IPS-20b (cell line): ENCODE results near the gene SERGEF.

Experiments
- H3K27ac ChIP-seq: one replicate; pipeline ENCODE4 v1.5.1; 2013; ENCODE audit warnings: low read length
- H3K27me3 ChIP-seq: 2 replicates; pipeline ENCODE4 v1.6.1; 2013; ENCODE audit warnings: mild to moderate bottlenecking, low read length, inconsistent platforms; ENCODE audit not compliant: insufficient read depth
- H3K36me3 ChIP-seq: 2 replicates; pipeline ENCODE4 v1.6.1; 2013; ENCODE audit warnings: low read depth, mild to moderate bottlenecking, inconsistent platforms, low read length, moderate library complexity; ENCODE audit not compliant: insufficient read depth
- H3K4me1 ChIP-seq: 2 replicates; pipeline ENCODE4 v1.6.1; 2013; ENCODE audit warnings: mild to moderate bottlenecking, control low read depth, inconsistent platforms, low read length, moderate library complexity; ENCODE audit not compliant: insufficient read depth
- H3K4me3 ChIP-seq: 2 replicates; pipeline ENCODE4 v1.5.1; 2013; ENCODE audit warnings: mild to moderate bottlenecking, low read length, inconsistent platforms
- H3K9ac ChIP-seq: 2 replicates; pipeline ENCODE4 v1.6.1; 2013; ENCODE audit warnings: low read depth, mild to moderate bottlenecking, inconsistent platforms, low read length, moderate library complexity
- H3K9me3 ChIP-seq: 2 replicates; pipeline ENCODE4 v1.6.1; 2013; ENCODE audit warnings: mild to moderate bottlenecking, low read depth, low read length, inconsistent platforms; ENCODE audit not compliant: insufficient read depth

Gene SERGEF

DNA sequence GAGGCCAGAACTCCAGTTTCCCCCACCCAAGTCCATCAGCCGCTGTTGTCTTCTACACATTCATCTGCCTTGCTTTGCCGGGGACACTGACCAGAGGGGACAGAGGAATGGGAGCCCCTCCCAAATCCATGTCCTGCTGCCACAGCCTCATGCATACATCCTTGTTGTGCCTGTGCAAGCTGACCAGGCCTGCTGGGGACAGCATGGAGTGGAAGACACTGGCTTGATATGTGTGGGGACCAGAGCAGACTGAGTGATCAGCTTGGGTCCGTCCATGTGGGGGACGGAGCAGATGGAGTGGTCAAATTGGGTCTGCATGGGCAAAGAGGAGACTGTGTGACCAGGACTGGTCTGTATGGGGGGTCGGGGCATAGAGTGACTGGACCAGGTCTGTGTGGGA lies 234.5 kb downstream of the SERGEF start:
- H3K4me3 ChIP-seq = no peak overlapping the region
- no peaks in the 10 kb centered on the region for H3K4me1 ChIP-seq
- H3K9ac ChIP-seq = no peak overlapping the region
- no peaks in the 10 kb centered on the region for H3K9me3 ChIP-seq
- H3K36me3 ChIP-seq = no peaks in the 10 kb centered on the region
- no peaks in the 10 kb centered on the region for H3K27me3 ChIP-seq
- H3K27ac ChIP-seq = no peak overlapping the region

DNA sequence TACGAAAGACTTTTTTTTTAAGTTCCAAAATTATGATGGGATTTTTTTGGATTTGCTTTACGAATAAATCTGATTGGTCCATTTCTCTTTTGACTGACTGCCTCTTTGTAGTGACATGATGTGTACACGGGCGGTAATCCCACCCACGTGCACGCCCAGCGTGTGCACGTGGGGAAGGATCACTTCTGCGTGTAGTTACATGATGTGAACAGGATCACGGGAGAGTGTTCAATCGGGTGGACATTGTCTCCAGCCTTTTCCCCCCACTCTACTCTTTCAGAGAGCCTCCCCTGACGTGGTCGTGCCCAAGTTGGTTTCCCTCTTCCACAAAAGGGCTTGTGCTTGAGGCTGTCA lies 235.1 kb downstream of the SERGEF start:
- H3K27me3 ChIP-seq = no peaks in the 10 kb centered on the region
- no peak overlapping the region for H3K9ac ChIP-seq
- no peak overlapping the region for H3K4me3 ChIP-seq
- no peaks in the 10 kb centered on the region for H3K4me1 ChIP-seq
- no peak overlapping the region for H3K27ac ChIP-seq
- H3K36me3 ChIP-seq = no peaks in the 10 kb centered on the region
- H3K9me3 ChIP-seq = no peaks in the 10 kb centered on the region

GRCh38 chr11:17777086-17777737 lies 235.6 kb downstream of the SERGEF start:
- H3K4me1 ChIP-seq = no peaks in the 10 kb centered on the region
- H3K36me3 ChIP-seq = no peaks in the 10 kb centered on the region
- H3K27ac ChIP-seq = no peak overlapping the region
- H3K9me3 ChIP-seq = no peaks in the 10 kb centered on the region
- H3K27me3 ChIP-seq = no peaks in the 10 kb centered on the region
- no peak overlapping the region for H3K4me3 ChIP-seq
- H3K9ac ChIP-seq = no peak overlapping the region

DNA sequence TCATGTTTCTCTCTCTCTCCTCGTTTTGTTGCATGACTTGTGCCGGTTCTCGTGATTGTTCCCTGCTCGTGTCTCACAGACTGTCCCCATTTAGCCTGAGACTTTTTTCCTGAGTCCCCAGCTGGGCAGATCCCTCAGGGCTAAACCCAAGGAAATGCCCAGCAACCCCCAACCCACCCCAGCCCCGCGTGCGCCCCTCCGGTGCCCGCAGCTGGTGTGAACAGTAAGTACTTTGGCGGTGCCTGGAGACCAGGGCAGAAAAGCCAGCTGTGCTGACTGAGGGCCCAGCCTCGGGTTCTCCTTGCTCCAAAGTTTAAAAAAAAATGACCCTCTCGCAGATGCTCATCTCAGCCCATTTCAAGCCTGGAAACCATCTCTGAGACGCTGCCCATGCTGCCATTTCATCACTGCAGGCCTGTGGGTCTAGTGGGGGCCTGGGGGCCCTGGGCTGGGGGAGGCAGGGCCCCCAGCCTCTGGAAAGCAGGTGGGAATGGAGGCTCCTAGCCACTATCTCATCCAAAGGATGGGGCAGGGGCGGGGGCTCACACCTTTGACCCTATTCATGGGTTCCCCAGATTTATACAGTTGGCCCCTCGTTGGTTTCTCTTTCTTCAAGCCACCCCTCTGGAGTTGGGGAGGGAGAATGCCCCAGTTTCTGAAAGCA lies 236.5 kb downstream of the SERGEF start:
- Histone ChIP-seq H3K9me3 (no peaks in the 10 kb centered on the region), H3K9ac (no peak overlapping the region), H3K36me3 (no peaks in the 10 kb centered on the region), H3K4me1 (no peaks in the 10 kb centered on the region), H3K27ac (no peak overlapping the region), H3K4me3 (no peak overlapping the region), H3K27me3 (no peaks in the 10 kb centered on the region)

DNA sequence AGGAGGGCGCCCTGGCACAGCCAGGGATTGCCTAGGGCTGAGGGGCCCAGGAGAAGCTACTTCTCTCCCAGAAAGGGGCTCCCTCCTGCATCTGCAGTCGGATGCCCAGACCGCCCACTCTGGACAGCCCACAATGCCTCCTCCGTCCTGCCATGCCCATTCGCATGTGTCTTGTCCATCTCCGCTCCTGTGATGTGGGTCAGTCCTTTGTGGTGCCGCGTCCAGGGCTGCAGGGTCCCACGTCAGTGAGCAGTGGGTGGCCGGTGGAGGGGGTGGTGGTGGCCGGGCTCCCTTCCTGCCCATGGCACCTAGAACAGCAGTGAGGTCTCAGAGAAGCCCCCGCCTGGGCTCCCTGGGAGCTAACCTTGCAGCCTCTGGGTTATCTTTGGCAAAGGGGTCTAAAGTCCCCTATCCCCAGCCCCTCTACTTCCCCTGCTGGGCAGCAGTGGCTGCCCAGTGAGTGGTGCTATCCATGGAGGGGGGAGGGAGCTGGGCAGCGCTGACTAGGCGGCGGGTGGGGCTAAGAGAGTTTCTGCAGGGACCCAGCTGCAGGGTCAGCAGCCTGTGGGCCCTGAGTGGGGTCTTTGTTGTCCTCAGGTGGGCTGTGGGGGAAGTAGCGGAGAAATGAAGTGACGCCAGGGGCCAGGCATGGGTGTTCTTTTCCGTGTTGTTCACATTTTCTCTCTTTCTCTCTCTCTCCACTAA lies 237.2 kb downstream of the SERGEF start:
- Histone ChIP-seq H3K4me1 (no peaks in the 10 kb centered on the region), H3K9ac (no peak overlapping the region), H3K27ac (no peak overlapping the region), H3K4me3 (no peak overlapping the region), H3K27me3 (no peaks in the 10 kb centered on the region), H3K9me3 (no peaks in the 10 kb centered on the region), H3K36me3 (no peaks in the 10 kb centered on the region)

DNA sequence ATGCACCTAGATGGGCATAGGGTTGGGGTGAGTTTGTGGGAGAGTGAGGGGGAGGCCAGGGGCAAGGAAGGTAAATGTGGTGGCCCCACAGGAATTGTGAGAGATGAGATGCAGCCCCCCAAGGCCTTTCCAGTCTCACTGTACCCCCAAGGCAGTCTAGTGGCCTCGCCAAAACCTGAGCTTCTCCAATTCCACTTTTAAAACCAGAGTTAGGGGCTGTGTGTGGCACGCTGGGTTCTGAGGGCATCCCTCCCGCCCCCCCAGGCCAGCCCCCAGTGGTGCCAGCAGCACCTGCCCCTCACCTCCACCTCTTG lies 237.9 kb downstream of the SERGEF start:
- Histone ChIP-seq H3K27ac (no peak overlapping the region), H3K9me3 (no peaks in the 10 kb centered on the region), H3K36me3 (no peaks in the 10 kb centered on the region), H3K27me3 (no peaks in the 10 kb centered on the region), H3K9ac (no peak overlapping the region), H3K4me3 (no peak overlapping the region), H3K4me1 (no peaks in the 10 kb centered on the region)

- H3K27me3 ChIP-seq = no peaks in the 10 kb centered on the region
- no peaks in the 10 kb centered on the region for H3K4me1 ChIP-seq
- no peaks in the 10 kb centered on the region for H3K9me3 ChIP-seq
- H3K27ac ChIP-seq = no peak overlapping the region
- no peak overlapping the region for H3K9ac ChIP-seq
- no peaks in the 10 kb centered on the region for H3K36me3 ChIP-seq
- H3K4me3 ChIP-seq = no peak overlapping the region
Measured at GRCh38 chr11:17774232-17775034, 238.4 kb downstream of the SERGEF start.

GRCh38 chr11:17773674-17774073 lies 239.2 kb downstream of the SERGEF start:
- no peaks in the 10 kb centered on the region for H3K27me3 ChIP-seq
- no peaks in the 10 kb centered on the region for H3K4me1 ChIP-seq
- no peak overlapping the region for H3K9ac ChIP-seq
- no peak overlapping the region for H3K27ac ChIP-seq
- no peaks in the 10 kb centered on the region for H3K9me3 ChIP-seq
- no peak overlapping the region for H3K4me3 ChIP-seq
- no peaks in the 10 kb centered on the region for H3K36me3 ChIP-seq

GRCh38 chr11:17772704-17773600 lies 239.9 kb downstream of the SERGEF start:
- H3K4me1 ChIP-seq = no peaks in the 10 kb centered on the region
- no peaks in the 10 kb centered on the region for H3K27me3 ChIP-seq
- no peaks in the 10 kb centered on the region for H3K9me3 ChIP-seq
- no peak overlapping the region for H3K4me3 ChIP-seq
- no peak overlapping the region for H3K27ac ChIP-seq
- no peaks in the 10 kb centered on the region for H3K36me3 ChIP-seq
- no peak overlapping the region for H3K9ac ChIP-seq

GRCh38 chr11:17771841-17772401 lies 240.9 kb downstream of the SERGEF start:
- no peak overlapping the region for H3K27ac ChIP-seq

GRCh38 chr11:17771415-17771814 lies 241.4 kb downstream of the SERGEF start:
- Histone ChIP-seq H3K4me1 (no peaks in the 10 kb centered on the region), H3K36me3 (no peaks in the 10 kb centered on the region), H3K9ac (no peak overlapping the region), H3K4me3 (no peak overlapping the region), H3K9me3 (no peaks in the 10 kb centered on the region), H3K27ac (no peak overlapping the region), H3K27me3 (no peaks in the 10 kb centered on the region)

More at GRCh38 chr11:17771841-17772401, 240.9 kb downstream of the SERGEF start:
- H3K27me3 ChIP-seq = no peaks in the 10 kb centered on the region
- H3K4me3 ChIP-seq = no peak overlapping the region
- H3K36me3 ChIP-seq = no peaks in the 10 kb centered on the region
- no peaks in the 10 kb centered on the region for H3K4me1 ChIP-seq
- no peaks in the 10 kb centered on the region for H3K9me3 ChIP-seq
- H3K9ac ChIP-seq = no peak overlapping the region
